ENCODE data around the gene OR2J2. TPM values are rescaled to one million over a fixed set of nuclear protein-coding genes. Genes with fewer than 3 reads are reported as not detected.

OR2J2 gene
- total and polyA plus RNA-seq, 2 of the 4 experiments (the other 2 are of a cell fraction) = not detected

DNA sequence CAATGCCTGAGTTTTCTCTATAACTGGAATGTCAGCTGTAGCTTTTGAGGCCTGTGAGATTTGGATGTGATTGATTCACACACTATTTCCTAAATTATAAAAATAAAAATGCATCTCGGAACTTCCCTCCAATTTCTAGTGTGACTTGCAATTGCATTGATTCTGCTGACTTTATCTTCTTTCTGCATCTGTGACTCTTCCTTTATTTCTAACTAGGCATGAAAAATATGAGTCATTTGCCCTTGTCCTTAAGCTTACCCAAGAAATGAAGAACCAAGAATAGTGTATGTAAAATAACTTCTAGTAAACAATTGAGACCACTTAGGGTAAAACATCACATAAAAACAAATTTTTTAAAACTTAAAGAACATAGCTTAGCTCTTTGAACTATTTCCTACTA is 12.9 kb downstream of the OR2J2 start:
- Histone ChIP-seq H2AK9ac (replicated peaks; ENCODE audit: low read depth, low read length, poor library complexity) (no peak overlapping the region), H2AK5ac (ENCODE audit: low read depth, low read length) (no peak overlapping the region), H3K27ac (ENCODE audit: insufficient read depth, low read length) (no peak overlapping the region), H3K56ac (ENCODE audit: extremely low read depth, insufficient read depth, low read length) (no peak overlapping the region), H3K9me1 (ENCODE audit: insufficient read depth, low read length) (no peaks in the 10 kb centered on the region), H3K79me1 (ENCODE audit: low read depth in 1 of 2, low read length in 2 of 2) (no peaks in the 10 kb centered on the region), H3K18ac (ENCODE audit: low read depth, low read length) (no peak overlapping the region), H4K91ac (ENCODE audit: insufficient read depth, low read depth, low read length) (no peak overlapping the region), H4K8ac (ENCODE audit: low read depth in 2 of 2, low read length in 2 of 2) (no peak overlapping the region), H2BK5ac (ENCODE audit: low read depth, low read length, poor library complexity, severe bottlenecking) (no peak overlapping the region), H3K9me3 (ENCODE audit: control insufficient read depth, insufficient read depth, low read length) (peaks cover 4% of the 10 kb centered on the region; the same call in 1 of the 2 replicates), H3K14ac (replicated peaks; ENCODE audit: low read depth, low read length) (no peak overlapping the region), H2BK15ac (ENCODE audit: low read depth, low read length) (no peak overlapping the region), H3K4ac (ENCODE audit: low read depth, low read length) (no peak overlapping the region), H3K9ac (ENCODE audit: low read depth, low read length) (no peak overlapping the region), H3K4me3 (ENCODE audit: insufficient read depth, low read depth, low read length) (no peak overlapping the region), H2BK120ac (ENCODE audit: low read depth, low read length) (no peak overlapping the region), H4K5ac (ENCODE audit: low read depth, low read length) (no peak overlapping the region), H3K27me3 (ENCODE audit: control insufficient read depth, insufficient read depth, low read length) (no peaks in the 10 kb centered on the region), H2BK20ac (ENCODE audit: low read depth, low read length) (no peak overlapping the region), H3K4me2 (ENCODE audit: low read depth, low read length) (no peak overlapping the region), H3K23ac (ENCODE audit: low read depth, low read length) (no peak overlapping the region), H3K36me3 (ENCODE audit: control insufficient read depth, insufficient read depth, low read length) (no peaks in the 10 kb centered on the region), H4K20me1 (ENCODE audit: insufficient read depth, low read length) (no peaks in the 10 kb centered on the region), H2AFZ (replicated peaks; ENCODE audit: low read length, poor library complexity) (no peak overlapping the region), H3K4me1 (ENCODE audit: control insufficient read depth, insufficient read depth, low read length) (no peaks in the 10 kb centered on the region)
- no TSS peak for BruUV-seq (replicated peaks)
- ChIA-PET CTCF (no interaction called here), POLR2A (ENCODE audit: unreplicated experiment) (no interaction called here)
- TF ChIP-seq MAFK (IDR thresholded peaks at IDR 0.05; ENCODE audit: low read depth, low read length) = no peak
- TF ChIP-seq ELK1 (IDR thresholded peaks at IDR 0.05; ENCODE audit: borderline replicate concordance, low read depth, low read length) = no peak
- no peak for TF ChIP-seq NFE2L2 (IDR thresholded peaks at IDR 0.05; ENCODE audit: low read depth, low read length)
- TF ChIP-seq RCOR1 (IDR thresholded peaks at IDR 0.05; ENCODE audit: insufficient replicate concordance, low read length) = no peak
- TF ChIP-seq BHLHE40 (IDR thresholded peaks at IDR 0.05; ENCODE audit: low read depth, low read length) = no peak
- no peak for TF ChIP-seq POLR2A (IDR thresholded peaks at IDR 0.05; ENCODE audit: low read depth, low read length)
- no peak for TF ChIP-seq USF2 (IDR thresholded peaks at IDR 0.05; ENCODE audit: low read depth, low read length)
- TF ChIP-seq RFX5 (IDR thresholded peaks at IDR 0.05; ENCODE audit: low read depth, low read length) = no peak
- no peak for TF ChIP-seq FOS (IDR thresholded peaks at IDR 0.05; ENCODE audit: low read depth, low read length)
- TF ChIP-seq MXI1 (IDR thresholded peaks at IDR 0.05; ENCODE audit: borderline replicate concordance, low read depth, low read length) = no peak
- no peak for TF ChIP-seq MAZ (IDR thresholded peaks at IDR 0.05; ENCODE audit: borderline replicate concordance, low read depth, low read length)
- no peak for TF ChIP-seq CHD1 (IDR thresholded peaks at IDR 0.05; ENCODE audit: low read depth, low read length)
- TF ChIP-seq SMC3 (IDR thresholded peaks at IDR 0.05; ENCODE audit: low read depth, low read length) = no peak
- no peak for TF ChIP-seq CTCF (conservative IDR thresholded peaks at IDR 0.05; ENCODE audit: low read depth, low read length)
- TF ChIP-seq CEBPB (IDR thresholded peaks at IDR 0.05; ENCODE audit: low read depth, low read length) = no peak
- TF ChIP-seq RAD21 (IDR thresholded peaks at IDR 0.05; ENCODE audit: low read length) = no peak
- intact Hi-C loops (cut with micrococcal nuclease) = no loop called here
- DNase-seq (no peak), ATAC-seq (ENCODE audit: low read depth) (no peak)
- WGBS, 2 experiments (ENCODE audit: extremely low coverage in 2 of 2, insufficient read length in 1 of 2) = no CpG with 5 or more reads among the region's 1 CpG
- in situ Hi-C loops (cut with MboI; ENCODE audit: low sequenced_read_pairs) = no loop called here
- dilution Hi-C loops (cut with HindIII; ENCODE audit: low sequenced_read_pairs, unreplicated experiment) = no loop called here

Measured in IMR-90 (cell line).